K562 (cell line): ENCODE results near the gene SAE1. TPM values are rescaled to one million over a fixed set of nuclear protein-coding genes. Genes with fewer than 3 reads are reported as not detected.

Experiments
- CBX3 ChIP-seq, 2 experiments: IDR thresholded peaks; 1 replicate in 1 of 2; 2 replicates in 1 of 2; pipeline ENCODE4 v1.6.1; 2012; ENCODE audit warnings: inconsistent platforms in 2 of 2, low read length in 2 of 2, borderline replicate concordance in 1 of 2, control low read depth in 1 of 2
- ETV5 ChIP-seq: sonication (generic); formaldehyde crosslinking; IDR thresholded peaks from 2 replicates; pipeline ENCODE4 v1.4.0; 2020; ENCODE audit warnings: low read depth, mild to moderate bottlenecking, missing genetic modification reagents
- FOSL1 ChIP-seq: fragments of 200-800 bp; sonication (Bioruptor generic); conservative IDR thresholded peaks from 2 replicates; pipeline ENCODE4 v1.6.1; 2016; ENCODE audit warnings: missing genetic modification characterization, missing compliant biosample characterization
- GTF2B ChIP-seq: IDR thresholded peaks from 2 replicates; pipeline ENCODE4 v1.6.1; 2011; ENCODE audit not compliant: insufficient read length; ENCODE audit errors: extremely low read depth
- HEY1 ChIP-seq: fragments of 250-450 bp; sonication (Bioruptor Pico); IDR thresholded peaks from 2 replicates; pipeline ENCODE4 v1.5.0; 2020; ENCODE audit warnings: mild to moderate bottlenecking, moderate library complexity, borderline replicate concordance
- IRF9 ChIP-seq: fragments of 450-650 bp; IDR thresholded peaks from 2 replicates; pipeline ENCODE4 v1.6.1; 2016; ENCODE audit warnings: missing biosample characterization, missing genetic modification characterization
- KAT7 ChIP-seq: sonication (generic); formaldehyde crosslinking; IDR thresholded peaks from 2 replicates; pipeline ENCODE4 v1.8.0; 2022; ENCODE audit warnings: missing genetic modification reagents, mild to moderate bottlenecking, borderline replicate concordance
- KDM4B ChIP-seq, 2 experiments: fragments of 450-650 bp in 1 of 2; sonication (generic) in 1 of 2; IDR thresholded peaks; 2 replicates each; pipeline ENCODE4 v1.6.1; 2016 to 2017; ENCODE audit warnings: borderline replicate concordance in 2 of 2, antibody characterized with exemption in 1 of 2, low read depth in 1 of 2, mild to moderate bottlenecking in 1 of 2
- KLF13 ChIP-seq: fragments of 450-650 bp; IDR thresholded peaks from 2 replicates; pipeline ENCODE4 v1.6.1; 2016; ENCODE audit warnings: missing genetic modification characterization, low read depth, mild to moderate bottlenecking, missing compliant biosample characterization, moderate library complexity, borderline replicate concordance
- MAZ ChIP-seq, 2 experiments: fragments of 450-650 bp in 1 of 2; sonication (generic) in 1 of 2; formaldehyde crosslinking; IDR thresholded peaks in 1 of 2; conservative IDR thresholded peaks in 1 of 2; 2 replicates each; pipeline versions ENCODE4 v1.4.0 to v1.5.0; 2020; ENCODE audit warnings: mild to moderate bottlenecking in 1 of 2, missing genetic modification reagents in 1 of 2
- MNT ChIP-seq, 2 experiments: fragments of 450-650 bp; conservative IDR thresholded peaks; 2 replicates each; pipeline ENCODE4 v1.6.1; 2017; ENCODE audit warnings: mild to moderate bottlenecking in 2 of 2, moderate library complexity in 2 of 2
- MTF1 ChIP-seq: fragments of 250-450 bp; sonication (Bioruptor Pico); IDR thresholded peaks from 2 replicates; pipeline ENCODE4 v1.9.0; 2021; ENCODE audit warnings: moderate library complexity, mild to moderate bottlenecking, inconsistent platforms, borderline replicate concordance
- PBX2 ChIP-seq, 2 experiments: IDR thresholded peaks in 1 of 2; conservative IDR thresholded peaks in 1 of 2; 2 replicates each; pipeline ENCODE4 v1.6.1; 2016; ENCODE audit warnings: low read depth in 2 of 2, mild to moderate bottlenecking in 1 of 2, missing compliant biosample characterization in 1 of 2, missing genetic modification characterization in 1 of 2, moderate library complexity in 1 of 2
- PHF8 ChIP-seq: fragments of 200-600 bp; sonication (generic); IDR thresholded peaks from 2 replicates; pipeline ENCODE4 v1.6.1; 2012; ENCODE audit warnings: mixed run types, mild to moderate bottlenecking, inconsistent platforms, low read length, moderate library complexity, borderline replicate concordance
- POLR2G ChIP-seq: fragments of 200-400 bp; formaldehyde crosslinking; IDR thresholded peaks from 2 replicates; pipeline ENCODE4 v1.6.1; 2017; ENCODE audit warnings: low read depth, mild to moderate bottlenecking, antibody characterized with exemption, low read length, moderate library complexity
- POLR2H ChIP-seq: IDR thresholded peaks from 2 replicates; pipeline ENCODE4 v1.6.1; 2016; ENCODE audit warnings: missing genetic modification characterization, low read depth, mild to moderate bottlenecking, control low read depth, missing compliant biosample characterization, moderate library complexity
- TAF9B ChIP-seq: fragments of 450-650 bp; IDR thresholded peaks from 2 replicates; pipeline ENCODE4 v1.6.1; 2018; ENCODE audit warnings: mild to moderate bottlenecking; ENCODE audit not compliant: partially characterized antibody
- ZEB2 ChIP-seq: fragments of 450-650 bp; IDR thresholded peaks from 2 replicates; pipeline ENCODE4 v1.6.1; 2016
- ZNF316 ChIP-seq: fragments of 450-650 bp; IDR thresholded peaks from 2 replicates; pipeline ENCODE4 v1.6.1; 2016
- polyA plus RNA-seq, 8 experiments: library from polyadenylated mRNA; depleted of rRNA in 4 of 8; stranded (reverse) in 5 of 8; unstranded in 3 of 8; fragments of >200 nt; fragmentation: Nextera tagmentation in 2 of 8; fragmentation: Illumina TruSeq in 1 of 8; extraction: Ambion mirVana in 2 of 8; extraction: Trizol in 1 of 8; gene quantifications; 2 replicates each; pipeline versions ENCODE4 v1.2.1 to v1.2.3, GENCODE V29; 2011 to 2014; ENCODE audit warnings: inconsistent platforms in 1 of 8, missing spikeins in 1 of 8
- total RNA-seq, 7 experiments: library from RNA; depleted of rRNA in 6 of 7; stranded (reverse); fragments of >200 nt in 6 of 7; fragmentation: Illumina TruSeq in 2 of 7; extraction: Trizol in 2 of 7; gene quantifications; 2 replicates each; pipeline versions ENCODE4 v1.2.1 to v1.2.3, GENCODE V29; 2011 to 2021; ENCODE audit warnings: low replicate concordance in 1 of 7

SAE1 gene
- total and polyA plus RNA-seq, 9 of the 15 experiments (the other 6 are each of a cell fraction or from before 2014, with no cell fraction given): 82.8 to 299 (median 217) TPM

GRCh38 chr19:47109541-47110375, 20.9 kb upstream of the SAE1 start (continued):
- no peak for TF ChIP-seq HEY1 (CRISPR knock-in tag)
- 0 out of 2 replicates have a peak, but pooled peaks have one; percentile 55 for TF ChIP-seq KLF13 (tag)
- TF ChIP-seq PHF8: peak; percentile 23; the same call in 1 of the 2 replicates
- TF ChIP-seq MNT (conservative IDR thresholded peaks at IDR 0.05): peak; percentile 94 to 97
- peak; percentile 51 for TF ChIP-seq GTF2B
- TF ChIP-seq MTF1 (CRISPR knock-in tag): no peak
- peak; percentile 74 to 84; a peak in 3 of 4 replicates for TF ChIP-seq MAZ (CRISPR knock-in tag; conservative IDR thresholded peaks at IDR 0.05 in 1 of 2, IDR thresholded peaks at IDR 0.05 in 1 of 2)
- no peak; the same call in 1 of the 2 replicates for TF ChIP-seq ZEB2
- TF ChIP-seq IRF9 (tag): 0 out of 2 replicates have a peak, but pooled peaks have one; percentile 20
- TF ChIP-seq ETV5 (CRISPR knock-in tag): 0 out of 2 replicates have a peak, but pooled peaks have one; percentile 30
- TF ChIP-seq TAF9B: peak; percentile 73
- no peak for TF ChIP-seq PBX2 (CRISPR knock-in tag; IDR thresholded peaks at IDR 0.05; ENCODE audit: low read depth)
- peak; percentile 87 for TF ChIP-seq PBX2 (tag; conservative IDR thresholded peaks at IDR 0.05; ENCODE audit: low read depth)
- 0 out of 2 replicates have a peak, but pooled peaks have one; percentile 61 for TF ChIP-seq KAT7
- TF ChIP-seq CBX3 (IDR thresholded peaks at IDR 0.05; ENCODE audit: borderline replicate concordance in 1 of 2, low read length in 2 of 2): no peak; a peak in 1 of 3 replicates
- no peak for TF ChIP-seq FOSL1 (tag)
- no peak for TF ChIP-seq KDM4B (IDR thresholded peaks at IDR 0.05; ENCODE audit: borderline replicate concordance in 2 of 2, low read depth in 1 of 2)
- peak; percentile 35 for TF ChIP-seq POLR2G
- peak; percentile 75 for TF ChIP-seq POLR2H (tag)
- TF ChIP-seq ZNF316: peak; percentile 92
